Activated T-cell treated with anti-CD3 and anti-CD28 coated beads, Interleukin-2, amount 50 U/mL, for 24 hours (primary cell): ENCODE data around the gene FAT3.

Experiments used
- DNase-seq: peaks from one replicate; pipeline ENCODE4 v3.0.0-alpha.2; 2020
- H3K27ac Mint-ChIP-seq: 2 replicates; pipeline ENCODE4 v1.8.0; 2020; ENCODE audit warnings: mild to moderate bottlenecking, mixed read lengths
- H3K27me3 Mint-ChIP-seq: 2 replicates; pipeline ENCODE4 v1.8.0; 2020; ENCODE audit warnings: mixed read lengths
- H3K36me3 Mint-ChIP-seq: 2 replicates; pipeline ENCODE4 v1.8.0; 2020; ENCODE audit warnings: low read depth, mixed read lengths
- H3K4me1 Mint-ChIP-seq: 2 replicates; pipeline ENCODE4 v1.8.0; 2020; ENCODE audit warnings: low read depth, mixed read lengths
- H3K4me3 Mint-ChIP-seq: 2 replicates; pipeline ENCODE4 v1.8.0; 2020; ENCODE audit warnings: mild to moderate bottlenecking, moderate library complexity, mixed read lengths
- H3K9me3 Mint-ChIP-seq: 2 replicates; pipeline ENCODE4 v1.8.0; 2020; ENCODE audit warnings: mixed read lengths

FAT3 gene

GRCh38 chr11:92222701-92223100 lies 1.9 kb upstream of the FAT3 start:
- no peaks in the 10 kb centered on the region for H3K36me3 Mint-ChIP-seq
- H3K4me1 Mint-ChIP-seq = peaks cover 1% of the 10 kb centered on the region
- H3K27me3 Mint-ChIP-seq = peaks cover 48% of the 10 kb centered on the region
- peaks cover 6% of the 10 kb centered on the region for H3K9me3 Mint-ChIP-seq
- H3K4me3 Mint-ChIP-seq = no peak overlapping the region
- DNase-seq = no peak
- H3K27ac Mint-ChIP-seq = no peak overlapping the region

- H3K27ac Mint-ChIP-seq = no peak overlapping the region
- H3K9me3 Mint-ChIP-seq = peaks cover 6% of the 10 kb centered on the region
- H3K36me3 Mint-ChIP-seq = no peaks in the 10 kb centered on the region
- H3K4me1 Mint-ChIP-seq = peaks cover 1% of the 10 kb centered on the region
- H3K27me3 Mint-ChIP-seq = peaks cover 58% of the 10 kb centered on the region
- H3K4me3 Mint-ChIP-seq = no peak overlapping the region
- DNase-seq = no peak
These were observed 588 bp upstream of the FAT3 start for GRCh38 chr11:92224054-92224406.

GRCh38 chr11:92225125-92225567 lies 528 bp downstream of the FAT3 start:
- Mint-ChIP-seq H3K27ac (no peak overlapping the region), H3K9me3 (peaks cover 6% of the 10 kb centered on the region), H3K36me3 (no peaks in the 10 kb centered on the region), H3K4me3 (no peak overlapping the region), H3K4me1 (peaks cover 1% of the 10 kb centered on the region), H3K27me3 (peaks cover 60% of the 10 kb centered on the region)
- DNase-seq = no peak

GRCh38 chr11:92225568-92226330 lies 1.1 kb downstream of the FAT3 start:
- Mint-ChIP-seq H3K27me3 (peaks cover 60% of the 10 kb centered on the region), H3K4me1 (peaks cover 1% of the 10 kb centered on the region), H3K36me3 (no peaks in the 10 kb centered on the region), H3K4me3 (no peak overlapping the region), H3K9me3 (peaks cover under 1% of the 10 kb centered on the region), H3K27ac (no peak overlapping the region)
- DNase-seq = no peak

- peaks cover 60% of the 10 kb centered on the region for H3K27me3 Mint-ChIP-seq
These were observed 2.0 kb downstream of the FAT3 start for GRCh38 chr11:92226331-92227229.

GRCh38 chr11:92227230-92227814 lies 2.7 kb downstream of the FAT3 start:
- peaks cover 56% of the 10 kb centered on the region for H3K27me3 Mint-ChIP-seq
- no peaks in the 10 kb centered on the region for H3K36me3 Mint-ChIP-seq
- no peaks in the 10 kb centered on the region for H3K9me3 Mint-ChIP-seq
- H3K27ac Mint-ChIP-seq = no peak overlapping the region
- DNase-seq = no peak
- no peak overlapping the region for H3K4me3 Mint-ChIP-seq
- peaks cover 1% of the 10 kb centered on the region for H3K4me1 Mint-ChIP-seq

More at GRCh38 chr11:92226331-92227229, 2.0 kb downstream of the FAT3 start:
- Mint-ChIP-seq H3K4me3 (no peak overlapping the region), H3K27ac (no peak overlapping the region), H3K9me3 (no peaks in the 10 kb centered on the region), H3K36me3 (no peaks in the 10 kb centered on the region), H3K4me1 (peaks cover 1% of the 10 kb centered on the region)
- no peak for DNase-seq

- no peaks in the 10 kb centered on the region for H3K36me3 Mint-ChIP-seq
- no peaks in the 10 kb centered on the region for H3K9me3 Mint-ChIP-seq
- H3K4me3 Mint-ChIP-seq = no peak overlapping the region
- peaks cover 1% of the 10 kb centered on the region for H3K4me1 Mint-ChIP-seq
- no peak for DNase-seq
- peaks cover 48% of the 10 kb centered on the region for H3K27me3 Mint-ChIP-seq
- no peak overlapping the region for H3K27ac Mint-ChIP-seq
These were observed 3.6 kb downstream of the FAT3 start for GRCh38 chr11:92227959-92228935.

GRCh38 chr11:92236856-92237255 lies 12.2 kb downstream of the FAT3 start:
- Mint-ChIP-seq H3K27me3 (no peaks in the 10 kb centered on the region), H3K4me3 (no peak overlapping the region), H3K27ac (no peak overlapping the region), H3K9me3 (no peaks in the 10 kb centered on the region), H3K36me3 (no peaks in the 10 kb centered on the region), H3K4me1 (no peaks in the 10 kb centered on the region)
- no peak for DNase-seq

- no peak for DNase-seq
These were observed 16.3 kb downstream of the FAT3 start for GRCh38 chr11:92240916-92241315.

GRCh38 chr11:92245700-92246271 lies 21.2 kb downstream of the FAT3 start:
- Mint-ChIP-seq H3K27me3 (no peaks in the 10 kb centered on the region), H3K36me3 (no peaks in the 10 kb centered on the region), H3K4me3 (no peak overlapping the region), H3K27ac (no peak overlapping the region), H3K4me1 (no peaks in the 10 kb centered on the region), H3K9me3 (peaks cover 2% of the 10 kb centered on the region)
- DNase-seq = no peak

More at GRCh38 chr11:92240916-92241315, 16.3 kb downstream of the FAT3 start:
- H3K4me3 Mint-ChIP-seq = no peak overlapping the region
- no peaks in the 10 kb centered on the region for H3K36me3 Mint-ChIP-seq
- H3K9me3 Mint-ChIP-seq = peaks cover 2% of the 10 kb centered on the region
- H3K27ac Mint-ChIP-seq = no peak overlapping the region
- no peaks in the 10 kb centered on the region for H3K27me3 Mint-ChIP-seq
- H3K4me1 Mint-ChIP-seq = no peaks in the 10 kb centered on the region

- Mint-ChIP-seq H3K36me3 (no peaks in the 10 kb centered on the region), H3K9me3 (peaks cover 2% of the 10 kb centered on the region), H3K27ac (no peak overlapping the region), H3K27me3 (no peaks in the 10 kb centered on the region), H3K4me1 (no peaks in the 10 kb centered on the region), H3K4me3 (no peak overlapping the region)
- no peak for DNase-seq
These were observed 22.0 kb downstream of the FAT3 start for GRCh38 chr11:92246630-92247029.

GRCh38 chr11:92249156-92249753 lies 24.6 kb downstream of the FAT3 start:
- no peaks in the 10 kb centered on the region for H3K4me1 Mint-ChIP-seq
- H3K27me3 Mint-ChIP-seq = no peaks in the 10 kb centered on the region
- H3K4me3 Mint-ChIP-seq = no peak overlapping the region
- no peak for DNase-seq
- H3K36me3 Mint-ChIP-seq = no peaks in the 10 kb centered on the region
- H3K9me3 Mint-ChIP-seq = peaks cover 2% of the 10 kb centered on the region
- H3K27ac Mint-ChIP-seq = no peak overlapping the region

- no peaks in the 10 kb centered on the region for H3K9me3 Mint-ChIP-seq
- H3K27me3 Mint-ChIP-seq = no peaks in the 10 kb centered on the region
- no peak overlapping the region for H3K27ac Mint-ChIP-seq
- H3K4me3 Mint-ChIP-seq = no peak overlapping the region
- DNase-seq = no peak
- no peaks in the 10 kb centered on the region for H3K4me1 Mint-ChIP-seq
- no peaks in the 10 kb centered on the region for H3K36me3 Mint-ChIP-seq
These were observed 27.4 kb downstream of the FAT3 start for GRCh38 chr11:92251980-92252379.
